GM15510 (cell line): ENCODE measurements around the gene EFHD2.

ENCODE experiments used
- POLR2A ChIP-seq: IDR thresholded peaks from 3 replicates; pipeline ENCODE4 v1.6.1; 2011; ENCODE audit warnings: borderline replicate concordance; ENCODE audit not compliant: insufficient read length; ENCODE audit errors: extremely low read depth

Gene EFHD2

GRCh38 chr1:15409388-15410222 lies at the start of gene EFHD2:
Gene EFHD2 (plus strand): TSS chr1:15409888. CDS start chr1:15409972, 84 bp downstream.
- TF ChIP-seq POLR2A, result peak; percentile 96

- TF ChIP-seq POLR2A, result no peak
Observed at GRCh38 chr1:15360700-15361099, 49.0 kb upstream of the EFHD2 start.

- no peak for TF ChIP-seq POLR2A
Observed at GRCh38 chr1:15362096-15362736, 47.5 kb upstream of the EFHD2 start.

- TF ChIP-seq POLR2A, result no peak
Observed at GRCh38 chr1:15362737-15363128, 47.0 kb upstream of the EFHD2 start.

- TF ChIP-seq POLR2A, result no peak
Observed at GRCh38 chr1:15364740-15365139, 44.9 kb upstream of the EFHD2 start.

GRCh38 chr1:15368888-15369287 lies 40.8 kb upstream of the EFHD2 start:
- no peak for TF ChIP-seq POLR2A

GRCh38 chr1:15370268-15370667 lies 39.4 kb upstream of the EFHD2 start:
- no peak for TF ChIP-seq POLR2A

GRCh38 chr1:15370781-15371520 lies 38.7 kb upstream of the EFHD2 start:
- no peak for TF ChIP-seq POLR2A

- TF ChIP-seq POLR2A, result no peak
Observed at GRCh38 chr1:15371610-15372545, 37.8 kb upstream of the EFHD2 start.

GRCh38 chr1:15378729-15379128 lies 31.0 kb upstream of the EFHD2 start:
- TF ChIP-seq POLR2A, result no peak

GRCh38 chr1:15380601-15381508 lies 28.8 kb upstream of the EFHD2 start:
- no peak for TF ChIP-seq POLR2A

- no peak for TF ChIP-seq POLR2A
Observed at GRCh38 chr1:15381805-15382204, 27.9 kb upstream of the EFHD2 start.
